Osteocyte (in vitro differentiated cells): ENCODE results near the gene CAP2. TPM values are rescaled to one million over a fixed set of nuclear protein-coding genes. Genes with fewer than 3 reads are reported as not detected.

ENCODE experiments used
- DNase-seq: peaks from one replicate; pipeline ENCODE4 v3.0.0; 2021; ENCODE audit warnings: mixed read lengths; ENCODE audit not compliant: unreplicated experiment; ENCODE audit errors: extremely low spot score
- H3K27ac Mint-ChIP-seq: one replicate; pipeline ENCODE4 v1.8.0; 2021; ENCODE audit warnings: mild to moderate bottlenecking, mixed read lengths; ENCODE audit not compliant: unreplicated experiment
- H3K27me3 Mint-ChIP-seq: one replicate; pipeline ENCODE4 v1.8.0; 2021; ENCODE audit warnings: mixed read lengths; ENCODE audit not compliant: unreplicated experiment
- H3K36me3 Mint-ChIP-seq: one replicate; pipeline ENCODE4 v1.8.0; 2021; ENCODE audit warnings: mixed read lengths; ENCODE audit not compliant: unreplicated experiment
- H3K4me1 Mint-ChIP-seq: one replicate; pipeline ENCODE4 v1.8.0; 2021; ENCODE audit warnings: mixed read lengths; ENCODE audit not compliant: unreplicated experiment
- H3K4me3 Mint-ChIP-seq: one replicate; pipeline ENCODE4 v1.8.0; 2021; ENCODE audit warnings: mild to moderate bottlenecking, moderate library complexity, mixed read lengths; ENCODE audit not compliant: unreplicated experiment
- H3K9me3 Mint-ChIP-seq: one replicate; pipeline ENCODE4 v1.8.0; 2021; ENCODE audit warnings: mixed read lengths; ENCODE audit not compliant: unreplicated experiment
- CTCF ChIP-seq: fragments of 200-600 bp; sonication (generic); IDR thresholded peaks from 2 replicates; pipeline ENCODE4 v1.5.0; 2021; ENCODE audit warnings: antibody characterized with exemption, mild to moderate bottlenecking, moderate library complexity
- total RNA-seq: library from RNA; stranded (reverse); gene quantifications from 2 replicates; pipeline ENCODE4 v1.2.1, GENCODE V29; 2021

CAP2 gene
- total RNA-seq, 1 donor from 2014 or later = 71.8 TPM

DNA sequence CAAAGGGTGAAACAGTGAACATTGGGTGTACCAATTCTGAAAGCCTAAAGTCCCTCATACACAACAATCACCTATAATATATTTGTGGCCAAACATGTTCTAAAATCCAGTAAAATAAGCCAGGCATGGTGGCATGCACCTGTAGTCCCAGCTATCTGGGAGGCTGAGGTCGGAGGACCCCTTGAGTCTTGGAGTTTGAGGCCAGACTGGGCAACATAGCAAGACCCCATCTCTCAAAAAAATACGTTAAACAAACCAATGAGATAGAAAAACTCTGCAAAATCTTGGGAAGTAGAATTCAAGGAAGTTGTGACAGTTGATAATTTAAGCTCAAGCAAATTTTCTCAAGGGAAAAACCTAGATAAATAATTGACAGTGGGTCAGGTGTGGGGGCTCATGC lies 92.6 kb downstream of the CAP2 start:
- no peaks in the 10 kb centered on the region for H3K9me3 Mint-ChIP-seq
- H3K36me3 Mint-ChIP-seq = peaks cover 36% of the 10 kb centered on the region
- H3K27me3 Mint-ChIP-seq = no peaks in the 10 kb centered on the region
- peaks cover 22% of the 10 kb centered on the region for H3K4me1 Mint-ChIP-seq
- no peak for TF ChIP-seq CTCF
- H3K4me3 Mint-ChIP-seq = no peak overlapping the region
- no peak for DNase-seq
- H3K27ac Mint-ChIP-seq = no peak overlapping the region

- Mint-ChIP-seq H3K4me3 (no peak overlapping the region), H3K4me1 (peaks cover 30% of the 10 kb centered on the region), H3K36me3 (peaks cover 36% of the 10 kb centered on the region), H3K27me3 (no peaks in the 10 kb centered on the region), H3K27ac (no peak overlapping the region), H3K9me3 (no peaks in the 10 kb centered on the region)
- no peak for TF ChIP-seq CTCF
- DNase-seq = no peak
These were observed 93.3 kb downstream of the CAP2 start for GRCh38 chr6:17486680-17487079.

- Mint-ChIP-seq H3K4me1 (peaks cover 57% of the 10 kb centered on the region), H3K27ac (peak overlapping the region; percentile 99), H3K9me3 (no peaks in the 10 kb centered on the region)
These were observed 97.3 kb downstream of the CAP2 start for GRCh38 chr6:17490724-17491123.

DNA sequence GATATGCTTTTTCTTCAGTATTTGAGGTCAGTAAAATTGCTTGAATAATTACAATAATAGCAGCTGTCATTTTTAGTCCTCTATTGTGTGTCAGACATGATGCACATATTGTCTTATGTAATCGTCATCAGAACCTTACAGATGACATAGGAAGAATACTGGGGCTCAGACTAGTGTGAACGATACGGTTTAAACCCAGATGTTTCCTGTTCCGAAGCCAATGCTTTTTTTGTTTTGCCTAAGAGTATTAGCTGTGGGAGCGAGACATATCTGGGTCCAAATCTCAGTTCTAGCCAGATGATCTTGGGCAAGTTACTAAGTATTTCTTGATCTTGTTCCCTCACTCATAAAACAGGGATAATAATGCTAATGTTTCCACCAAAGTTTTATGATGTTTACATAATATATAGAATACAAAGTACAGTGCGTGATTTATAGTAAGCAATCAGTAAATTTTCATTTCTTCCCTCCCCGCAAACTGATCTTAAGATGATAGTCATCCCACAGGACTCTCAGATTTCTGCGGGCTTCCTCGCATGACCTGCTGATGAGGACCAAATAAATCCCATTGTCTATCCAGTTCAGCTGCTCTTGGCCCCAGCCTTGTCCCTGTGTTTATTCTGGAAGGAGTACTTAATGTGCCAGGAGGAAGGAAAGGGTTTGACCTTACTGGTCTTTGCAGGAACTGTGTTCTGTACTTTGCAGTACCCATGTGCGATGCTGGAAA lies 98.2 kb downstream of the CAP2 start:
- TF ChIP-seq CTCF = no peak
- Mint-ChIP-seq H3K4me1 (peaks cover 57% of the 10 kb centered on the region), H3K27me3 (no peaks in the 10 kb centered on the region), H3K9me3 (no peaks in the 10 kb centered on the region), H3K4me3 (peak overlapping the region; percentile 22), H3K36me3 (peaks cover 33% of the 10 kb centered on the region), H3K27ac (peak overlapping the region; percentile 99)
- DNase-seq = no peak

More at GRCh38 chr6:17490724-17491123, 97.3 kb downstream of the CAP2 start:
- no peak for TF ChIP-seq CTCF
- H3K27me3 Mint-ChIP-seq = no peaks in the 10 kb centered on the region
- H3K4me3 Mint-ChIP-seq = peak overlapping the region; percentile 68
- DNase-seq = no peak
- peaks cover 33% of the 10 kb centered on the region for H3K36me3 Mint-ChIP-seq

DNA sequence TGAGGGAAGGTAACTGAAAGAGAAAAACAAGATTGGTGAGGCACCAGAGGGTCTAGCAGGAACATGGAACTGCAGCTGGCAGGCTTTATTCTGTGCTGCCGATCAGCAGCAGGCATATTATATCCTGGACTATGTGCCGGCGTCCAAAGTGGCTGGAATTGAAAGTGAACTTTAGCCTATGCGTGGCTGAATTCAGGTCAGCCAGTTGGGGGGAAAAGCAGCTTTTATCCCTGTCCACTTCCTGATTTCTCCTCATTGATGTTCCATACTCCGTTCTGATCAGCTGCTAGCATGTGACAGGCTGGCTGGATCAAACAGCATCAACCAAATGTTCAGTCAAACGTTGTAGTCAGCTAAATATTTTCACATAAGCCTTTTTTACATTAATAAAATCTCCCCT lies 99.0 kb downstream of the CAP2 start:
- no peak for TF ChIP-seq CTCF
- Mint-ChIP-seq H3K4me3 (peak overlapping the region; percentile 22), H3K27me3 (no peaks in the 10 kb centered on the region), H3K9me3 (no peaks in the 10 kb centered on the region), H3K36me3 (peaks cover 30% of the 10 kb centered on the region), H3K4me1 (peaks cover 61% of the 10 kb centered on the region), H3K27ac (peak overlapping the region; percentile 99)
- DNase-seq = no peak
